ENCODE data around the gene ZGLP1. TPM values are rescaled to one million over a fixed set of nuclear protein-coding genes. Genes with fewer than 3 reads are reported as not detected.

ZGLP1 gene
- total and polyA plus RNA-seq, 2 of the 13 experiments (the other 11 are each of a cell fraction or from before 2014, with no cell fraction given), result 2.4 to 3.0 TPM

- peaks cover 3% of the 10 kb centered on the region; the same call in 1 of the 2 replicates for H4K20me1 ChIP-seq (ENCODE audit: insufficient read depth, low read length)
- intact Hi-C loops (cut with micrococcal nuclease; ENCODE audit: unreplicated experiment), result no loop called here
These were observed 35.0 kb downstream of the ZGLP1 start for GRCh38 chr19:10274589-10274988.

More at GRCh38 chr19:10274589-10274988, 35.0 kb downstream of the ZGLP1 start:
- no peak overlapping the region for H3K4me2 ChIP-seq (ENCODE audit: low read depth, low read length)
- peaks cover 8 to 31% of the 10 kb centered on the region in 2 experiments; a peak in 4 of 5 replicates for H3K36me3 ChIP-seq (replicated peaks in 1 of 2; ENCODE audit: control insufficient read depth in 1 of 2, insufficient read depth in 2 of 2, low read length in 2 of 2)
- in situ Hi-C loops (cut with HindIII; ENCODE audit: extremely low pct_ligation_motif_present, low pct_unique_long_range_greater_than_20kb), result loop anchor here (5.0 kb wide), 1 partner anchor 118 kb away; no protein-coding TSS in a partner anchor
- DNase-seq (ENCODE audit: low spot score) (no peak), ATAC-seq (no peak), FAIRE-seq (no peak)
- no peak overlapping the region for H3K4me3 ChIP-seq (replicated peaks in 1 of 3; ENCODE audit: insufficient read depth in 1 of 3, low read depth in 2 of 3, low read length in 3 of 3)
- CTCF ChIA-PET (ENCODE audit: low intra/inter-chr PET ratio, low total read pairs), result no interaction called here
- H3K79me2 ChIP-seq (ENCODE audit: insufficient read depth, low read length), result peaks cover 28% of the 10 kb centered on the region
- no peak overlapping the region for H3K27ac ChIP-seq (ENCODE audit: extremely low read length, insufficient read depth, low read length)
- no peak overlapping the region for H3K9ac ChIP-seq (ENCODE audit: insufficient read depth, low read depth, low read length)
- WGBS (ENCODE audit: low lambda C conversion rate), result 94% methylated on average over 10 of the region's 10 CpGs
- TF ChIP-seq ZNF619 (CRISPR knock-in tag; IDR thresholded peaks at IDR 0.05) (no peak), POLR2G (IDR thresholded peaks at IDR 0.05; ENCODE audit: low read depth, low read length) (no peak), FOXO4 (CRISPR knock-in tag; conservative IDR thresholded peaks at IDR 0.05) (no peak), ZNF275 (CRISPR knock-in tag; IDR thresholded peaks at IDR 0.05; ENCODE audit: borderline replicate concordance) (no peak), USF2 (IDR thresholded peaks at IDR 0.05; ENCODE audit: low read depth, low read length) (no peak), USF2 (CRISPR knock-in tag; IDR thresholded peaks at IDR 0.05; ENCODE audit: borderline replicate concordance) (no peak), ZNF264 (CRISPR knock-in tag; IDR thresholded peaks at IDR 0.05) (no peak), NFKB2 (CRISPR knock-in tag; IDR thresholded peaks at IDR 0.05; ENCODE audit: borderline replicate concordance) (no peak), ZBTB49 (CRISPR knock-in tag; IDR thresholded peaks at IDR 0.05; ENCODE audit: borderline replicate concordance) (no peak), HOXA7 (CRISPR knock-in tag; IDR thresholded peaks at IDR 0.05) (no peak), ZNF30 (CRISPR knock-in tag; IDR thresholded peaks at IDR 0.05) (no peak), XRCC5 (optimal IDR thresholded peaks at IDR 0.05; ENCODE audit: low read length) (no peak)
- H2AFZ ChIP-seq (ENCODE audit: low read length), result no peak overlapping the region
- H3K27me3 ChIP-seq (ENCODE audit: control insufficient read depth in 1 of 2, insufficient read depth in 2 of 2, low read length in 2 of 2), result no peaks in the 10 kb centered on the region
- POLR2A ChIA-PET, result interaction anchor here (6.5 kb wide), 1 partner anchor 14 kb away, joined by 149 read pairs; the partner anchor contains the start of genes ICAM4 and ICAM5
- BruUV-seq (replicated peaks), result no TSS peak
- no peaks in the 10 kb centered on the region for H3K9me3 ChIP-seq (ENCODE audit: low read length)
- H3K4me1 ChIP-seq (ENCODE audit: insufficient read depth, low read length), result peaks cover 42% of the 10 kb centered on the region

All from HepG2 (cell line).